ENCODE results near the gene MRPL39. TPM values are rescaled to one million over a fixed set of nuclear protein-coding genes. Genes with fewer than 3 reads are reported as not detected.
"Not testable (repeated sequence)": the region's sequence is repeated elsewhere in the genome, so short reads cannot be mapped to it uniquely, and the experiment has no call there.

Gene MRPL39
- total and polyA plus RNA-seq, 9 of the 15 experiments (the other 6 are each of a cell fraction or from before 2014, with no cell fraction given): 65.4 to 247 (median 105) TPM

- TF ChIP-seq MYNN (IDR thresholded peaks at IDR 0.05) (no peak), MYNN (CRISPR knock-in tag; IDR thresholded peaks at IDR 0.05) (no peak), SRSF7 (optimal IDR thresholded peaks at IDR 0.05; ENCODE audit: low read depth, low read length) (no peak), MTF1 (CRISPR knock-in tag; IDR thresholded peaks at IDR 0.05; ENCODE audit: borderline replicate concordance) (no peak), E2F3 (CRISPR knock-in tag; IDR thresholded peaks at IDR 0.05) (no peak)
These were observed 25.0 kb upstream of the MRPL39 start (continued) for GRCh38 chr21:25632296-25632695.

- H3K9ac ChIP-seq (ENCODE audit: insufficient read depth in 1 of 2, low read depth in 2 of 2, low read length in 2 of 2): no peak overlapping the region
- POLR2A ChIA-PET: interaction anchor here (0.6 kb wide), 1 partner anchor 26 kb away, joined by 3 read pairs; no protein-coding TSS in a partner anchor
- 0% methylated on average over 2 of the region's 2 CpGs for WGBS (ENCODE audit: insufficient coverage, low coverage, missing lambda C conversion rate)
- in situ Hi-C loops (cut with MboI): no loop called here
- H3K9me1 ChIP-seq (ENCODE audit: control insufficient read depth, insufficient read depth, low read length): no peaks in the 10 kb centered on the region
- no TSS peak for BruUV-seq (replicated peaks)
- intact Hi-C loops (cut with micrococcal nuclease): no loop called here
- no peaks in the 10 kb centered on the region for H3K4me1 ChIP-seq (replicated peaks in 1 of 2; ENCODE audit: control insufficient read depth in 2 of 2, insufficient read depth in 2 of 2, low read length in 2 of 2)
- no peaks in the 10 kb centered on the region for H3K79me2 ChIP-seq (ENCODE audit: control insufficient read depth, insufficient read depth, low read length)
- H3K4me3 ChIP-seq: no peak overlapping the region
- DNase-seq (ENCODE audit: extremely low read depth in 1 of 4, low spot score in 3 of 4) (no peak), ATAC-seq (no peak), FAIRE-seq (no peak)
- TF ChIP-seq NFIC (IDR thresholded peaks at IDR 0.05) (peak; percentile 60), ESRRB (CRISPR knock-in tag; IDR thresholded peaks at IDR 0.05; ENCODE audit: borderline replicate concordance) (no peak), SMAD3 (CRISPR knock-in tag; conservative IDR thresholded peaks at IDR 0.05) (no peak), ZNF589 (CRISPR knock-in tag; IDR thresholded peaks at IDR 0.05; ENCODE audit: low read depth) (no peak), ZSCAN32 (CRISPR knock-in tag; IDR thresholded peaks at IDR 0.05) (no peak), NR2F6 (CRISPR knock-in tag; IDR thresholded peaks at IDR 0.05) (no peak)
- H4K20me1 ChIP-seq (replicated peaks; ENCODE audit: control insufficient read depth, insufficient read depth, low read length): no peaks in the 10 kb centered on the region
- no peak overlapping the region for H2AFZ ChIP-seq (ENCODE audit: low read depth, low read length)
- H3K4me2 ChIP-seq (ENCODE audit: insufficient read depth, low read length): no peak overlapping the region
- CTCF ChIA-PET (ENCODE audit: low intra/inter-chr PET ratio): no interaction called here
- H3K27me3 ChIP-seq (ENCODE audit: control insufficient read depth in 2 of 2, insufficient read depth in 2 of 2, low read length in 2 of 2): no peaks in the 10 kb centered on the region; a peak in 2 of 5 replicates
- no peaks in the 10 kb centered on the region for H3K9me3 ChIP-seq (replicated peaks; ENCODE audit: control insufficient read depth, insufficient read depth, low read depth, low read length)
- H3K36me3 ChIP-seq (ENCODE audit: control insufficient read depth, insufficient read depth, low read length): no peaks in the 10 kb centered on the region
- H3K27ac ChIP-seq (ENCODE audit: extremely low read depth, low read depth, low read length): no peak overlapping the region
These were observed 19.5 kb upstream of the MRPL39 start for GRCh38 chr21:25626757-25627156.

- H3K36me3 ChIP-seq (ENCODE audit: control insufficient read depth, insufficient read depth, low read length); CTCF ChIA-PET (ENCODE audit: low intra/inter-chr PET ratio); FAIRE-seq; H3K4me2 ChIP-seq (ENCODE audit: insufficient read depth, low read length); H4K20me1 ChIP-seq (replicated peaks; ENCODE audit: control insufficient read depth, insufficient read depth, low read length); POLR2A ChIA-PET; H3K9ac ChIP-seq (ENCODE audit: insufficient read depth in 1 of 2, low read depth in 2 of 2, low read length in 2 of 2); H3K27me3 ChIP-seq (ENCODE audit: control insufficient read depth in 2 of 2, insufficient read depth in 2 of 2, low read length in 2 of 2); H3K9me3 ChIP-seq (replicated peaks; ENCODE audit: control insufficient read depth, insufficient read depth, low read depth, low read length); H3K79me2 ChIP-seq (ENCODE audit: control insufficient read depth, insufficient read depth, low read length); H3K4me1 ChIP-seq (replicated peaks in 1 of 2; ENCODE audit: control insufficient read depth in 2 of 2, insufficient read depth in 2 of 2, low read length in 2 of 2); H3K4me3 ChIP-seq; in situ Hi-C loops (cut with MboI); DNase-seq (ENCODE audit: extremely low read depth in 1 of 4, low spot score in 3 of 4); H3K9me1 ChIP-seq (ENCODE audit: control insufficient read depth, insufficient read depth, low read length); ATAC-seq; H3K27ac ChIP-seq (ENCODE audit: extremely low read depth, low read depth, low read length); BruUV-seq (replicated peaks); H2AFZ ChIP-seq (ENCODE audit: low read depth, low read length); intact Hi-C loops (cut with micrococcal nuclease): not testable (repeated sequence)
- WGBS (ENCODE audit: insufficient coverage, low coverage, missing lambda C conversion rate): 4% methylated on average over 11 of the region's 11 CpGs
These were observed 18.7 kb upstream of the MRPL39 start for GRCh38 chr21:25625776-25626555.
